GM23338 (cell line): ENCODE data around the gene FLOT1.

ENCODE experiments used
- CTCF ChIP-seq, 2 experiments: fragments of 200-600 bp in 1 of 2; sonication (generic) in 1 of 2; conservative IDR thresholded peaks; 2 replicates each; pipeline versions ENCODE4 v1.5.1 to v1.6.1; 2016 to 2017; ENCODE audit warnings: antibody characterized with exemption in 2 of 2, low read depth in 2 of 2, mild to moderate bottlenecking in 2 of 2, moderate library complexity in 1 of 2
- EZH2 ChIP-seq: fragments of 200-600 bp; sonication (generic); IDR thresholded peaks from one replicate; pipeline ENCODE4 v1.8.0; 2017; ENCODE audit warnings: antibody characterized with exemption, mild to moderate bottlenecking, low read depth; ENCODE audit not compliant: unreplicated experiment
- POLR2AphosphoS5 ChIP-seq: IDR thresholded peaks from 2 replicates; pipeline ENCODE4 v1.6.1; 2016; ENCODE audit warnings: antibody characterized with exemption, low read depth
- TF ChIP-seq, protein P1 (sequence below): IDR thresholded peaks from one replicate; pipeline ENCODE4 v1.6.1; 2018; ENCODE audit warnings: antibody characterized with exemption; ENCODE audit not compliant: unreplicated experiment

DNA sequence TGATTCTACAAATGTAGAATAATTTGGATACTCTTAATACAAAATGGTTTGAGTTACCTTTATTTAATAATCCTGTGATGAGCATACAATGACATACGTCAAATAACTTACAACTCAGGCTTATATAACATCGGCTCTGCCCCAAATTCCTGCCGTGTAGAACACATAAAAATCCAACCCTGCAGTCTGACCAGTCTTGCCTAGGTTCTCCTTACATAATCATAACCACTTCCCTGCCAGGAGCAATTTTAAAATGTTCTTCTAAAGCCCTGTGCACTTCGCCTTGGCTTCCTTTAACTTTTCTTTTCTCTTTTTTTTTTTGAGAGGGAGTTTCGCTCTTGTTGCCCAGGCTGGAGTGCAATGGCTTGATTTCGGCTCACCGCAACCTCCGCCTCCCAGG lies 18.1 kb upstream of the FLOT1 start:
- no peak for TF ChIP-seq CTCF (conservative IDR thresholded peaks at IDR 0.05; ENCODE audit: low read depth in 2 of 2)
- TF ChIP-seq, protein P1, sequence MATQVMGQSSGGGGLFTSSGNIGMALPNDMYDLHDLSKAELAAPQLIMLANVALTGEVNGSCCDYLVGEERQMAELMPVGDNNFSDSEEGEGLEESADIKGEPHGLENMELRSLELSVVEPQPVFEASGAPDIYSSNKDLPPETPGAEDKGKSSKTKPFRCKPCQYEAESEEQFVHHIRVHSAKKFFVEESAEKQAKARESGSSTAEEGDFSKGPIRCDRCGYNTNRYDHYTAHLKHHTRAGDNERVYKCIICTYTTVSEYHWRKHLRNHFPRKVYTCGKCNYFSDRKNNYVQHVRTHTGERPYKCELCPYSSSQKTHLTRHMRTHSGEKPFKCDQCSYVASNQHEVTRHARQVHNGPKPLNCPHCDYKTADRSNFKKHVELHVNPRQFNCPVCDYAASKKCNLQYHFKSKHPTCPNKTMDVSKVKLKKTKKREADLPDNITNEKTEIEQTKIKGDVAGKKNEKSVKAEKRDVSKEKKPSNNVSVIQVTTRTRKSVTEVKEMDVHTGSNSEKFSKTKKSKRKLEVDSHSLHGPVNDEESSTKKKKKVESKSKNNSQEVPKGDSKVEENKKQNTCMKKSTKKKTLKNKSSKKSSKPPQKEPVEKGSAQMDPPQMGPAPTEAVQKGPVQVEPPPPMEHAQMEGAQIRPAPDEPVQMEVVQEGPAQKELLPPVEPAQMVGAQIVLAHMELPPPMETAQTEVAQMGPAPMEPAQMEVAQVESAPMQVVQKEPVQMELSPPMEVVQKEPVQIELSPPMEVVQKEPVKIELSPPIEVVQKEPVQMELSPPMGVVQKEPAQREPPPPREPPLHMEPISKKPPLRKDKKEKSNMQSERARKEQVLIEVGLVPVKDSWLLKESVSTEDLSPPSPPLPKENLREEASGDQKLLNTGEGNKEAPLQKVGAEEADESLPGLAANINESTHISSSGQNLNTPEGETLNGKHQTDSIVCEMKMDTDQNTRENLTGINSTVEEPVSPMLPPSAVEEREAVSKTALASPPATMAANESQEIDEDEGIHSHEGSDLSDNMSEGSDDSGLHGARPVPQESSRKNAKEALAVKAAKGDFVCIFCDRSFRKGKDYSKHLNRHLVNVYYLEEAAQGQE, result no peak
- TF ChIP-seq EZH2, result no peak
- no peak for TF ChIP-seq POLR2AphosphoS5
